ENCODE data around the gene PRR22. TPM values are rescaled to one million over a fixed set of nuclear protein-coding genes. Genes with fewer than 3 reads are reported as not detected.

The PRR22 gene
- total RNA-seq, 2 experiments from 2014 or later = 1.1 to 1.5 TPM

DNA sequence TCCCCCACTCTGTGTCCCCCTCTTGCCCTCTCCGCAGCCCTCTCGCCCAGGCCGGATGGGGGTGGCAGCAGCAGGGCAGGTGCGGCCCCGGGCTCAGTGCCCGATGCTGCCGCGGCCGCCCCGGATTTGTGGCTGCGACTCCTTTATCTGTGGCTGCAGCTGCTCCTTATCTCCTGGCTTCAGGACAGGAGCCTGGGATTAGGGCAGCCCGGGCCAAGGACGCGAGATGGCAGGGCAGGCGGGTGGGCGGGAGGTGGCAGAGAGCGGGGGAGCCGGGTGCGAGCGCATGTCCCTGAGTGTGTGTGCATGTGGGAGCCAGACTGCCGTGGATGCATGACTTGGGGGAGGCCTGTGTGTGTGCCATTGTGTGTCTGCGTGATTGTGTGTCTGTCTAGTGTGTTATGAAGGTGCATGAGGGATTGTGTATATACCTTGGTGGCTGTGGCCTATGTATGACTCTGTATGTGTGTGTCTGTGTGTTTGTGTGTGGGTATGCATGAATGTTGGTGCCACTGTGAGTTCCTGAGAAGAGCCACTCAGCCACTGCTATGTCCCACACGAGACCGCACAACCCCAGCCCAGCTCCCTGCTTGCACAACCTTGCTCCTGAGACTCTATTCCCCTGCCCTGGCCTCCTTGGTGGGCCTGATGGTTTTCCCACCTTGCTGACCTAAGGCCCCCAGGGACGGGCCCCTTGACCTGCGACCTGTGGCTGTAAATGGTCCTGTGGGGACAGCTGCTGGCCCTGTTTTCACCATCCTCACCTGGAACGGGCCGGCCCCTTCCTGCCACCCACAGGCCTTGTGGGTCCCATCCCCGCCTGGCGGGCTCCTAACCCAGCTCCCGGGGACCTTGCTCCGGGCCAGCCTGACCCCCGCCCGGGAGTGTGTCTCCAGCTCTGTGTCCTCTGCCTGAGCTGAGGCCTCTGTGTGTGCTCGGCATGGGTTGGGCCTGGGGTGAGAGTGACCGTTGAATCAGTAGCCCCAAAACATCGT lies 15.0 kb upstream of the PRR22 start:
- Mint-ChIP-seq H3K27ac (no peak overlapping the region), H3K4me3 (no peak overlapping the region), H3K36me3 (ENCODE audit: low read depth) (no peaks in the 10 kb centered on the region), H3K4me1 (ENCODE audit: low read depth) (peaks cover 24% of the 10 kb centered on the region), H3K9me3 (no peaks in the 10 kb centered on the region), H3K27me3 (ENCODE audit: low read depth) (peaks cover 18% of the 10 kb centered on the region)
- intact Hi-C loops (cut with micrococcal nuclease) = loop anchor here (10.0 kb wide), 1 partner anchor 215 kb away; no protein-coding TSS in a partner anchor
- CTCF ChIA-PET = no interaction called here
- DNase-seq = no peak

DNA sequence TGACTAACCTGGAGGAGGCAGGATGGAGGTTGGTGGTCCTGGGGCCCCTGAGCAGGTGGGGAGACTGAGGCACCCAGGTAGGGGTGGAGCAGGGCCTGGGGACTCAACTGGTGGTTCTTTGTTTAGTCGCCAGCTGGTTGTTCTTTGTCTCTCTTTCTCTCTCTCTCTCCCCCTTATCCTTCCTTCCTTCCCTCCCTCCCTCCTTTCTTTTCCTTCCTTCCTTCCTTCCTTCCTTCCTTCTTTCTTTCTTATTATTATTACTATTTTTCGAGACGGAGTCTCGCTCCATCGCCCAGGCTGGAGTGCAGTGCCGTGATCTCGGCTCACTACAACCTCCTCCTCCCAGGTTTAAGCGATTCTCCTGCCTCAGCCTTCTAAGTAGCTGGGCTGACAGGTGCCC lies 13.7 kb upstream of the PRR22 start:
- H3K27me3 Mint-ChIP-seq (ENCODE audit: low read depth) = peaks cover 12% of the 10 kb centered on the region
- no peaks in the 10 kb centered on the region for H3K9me3 Mint-ChIP-seq
- no peak for DNase-seq
- intact Hi-C loops (cut with micrococcal nuclease) = loop anchor here (10.0 kb wide), 1 partner anchor 213 kb away; no protein-coding TSS in a partner anchor
- peaks cover 13% of the 10 kb centered on the region for H3K4me1 Mint-ChIP-seq (ENCODE audit: low read depth)
- H3K36me3 Mint-ChIP-seq (ENCODE audit: low read depth) = no peaks in the 10 kb centered on the region
- CTCF ChIA-PET = no interaction called here
- H3K27ac Mint-ChIP-seq = no peak overlapping the region
- no peak overlapping the region for H3K4me3 Mint-ChIP-seq

DNA sequence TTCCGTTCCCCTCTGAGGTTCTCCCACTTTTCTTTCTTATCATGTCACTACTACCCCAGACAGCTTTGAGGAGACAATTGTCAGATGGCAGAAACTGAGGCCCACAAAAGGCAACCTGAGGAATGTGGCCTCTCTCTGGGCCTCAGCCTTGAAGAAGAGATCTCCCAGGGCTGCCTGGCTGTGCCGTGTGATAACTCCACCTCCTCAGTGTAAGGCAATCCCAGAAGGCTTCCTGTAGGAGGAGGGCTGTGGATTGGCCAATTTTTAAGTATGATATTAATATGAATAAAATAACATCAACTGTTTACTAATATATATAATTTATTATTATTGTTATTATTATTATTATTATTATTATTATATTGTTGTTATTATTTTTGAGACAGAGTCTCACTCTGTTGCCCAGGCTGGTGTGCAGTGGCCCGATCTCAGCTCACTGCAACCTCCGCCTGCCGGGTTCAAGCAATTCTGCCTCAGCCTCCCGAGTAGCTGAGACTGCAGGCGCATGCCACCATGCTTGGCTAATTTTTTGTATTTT lies 10.9 kb upstream of the PRR22 start:
- peaks cover 4% of the 10 kb centered on the region for H3K27me3 Mint-ChIP-seq (ENCODE audit: low read depth)
- peaks cover 4% of the 10 kb centered on the region for H3K36me3 Mint-ChIP-seq (ENCODE audit: low read depth)
- intact Hi-C loops (cut with micrococcal nuclease) = loop anchor here (10.0 kb wide), 1 partner anchor 211 kb away; no protein-coding TSS in a partner anchor
- CTCF ChIA-PET = interaction anchor here (0.6 to 2.7 kb wide), 5 partner anchors 8 to 203 kb away, joined by 4 to 17 read pairs (median 7); partner anchors contain the start of genes NRTN and RPL36
- no peak overlapping the region for H3K27ac Mint-ChIP-seq
- no peak overlapping the region for H3K4me3 Mint-ChIP-seq
- H3K9me3 Mint-ChIP-seq = no peaks in the 10 kb centered on the region
- H3K4me1 Mint-ChIP-seq (ENCODE audit: low read depth) = peaks cover 5% of the 10 kb centered on the region
- no peak for DNase-seq

DNA sequence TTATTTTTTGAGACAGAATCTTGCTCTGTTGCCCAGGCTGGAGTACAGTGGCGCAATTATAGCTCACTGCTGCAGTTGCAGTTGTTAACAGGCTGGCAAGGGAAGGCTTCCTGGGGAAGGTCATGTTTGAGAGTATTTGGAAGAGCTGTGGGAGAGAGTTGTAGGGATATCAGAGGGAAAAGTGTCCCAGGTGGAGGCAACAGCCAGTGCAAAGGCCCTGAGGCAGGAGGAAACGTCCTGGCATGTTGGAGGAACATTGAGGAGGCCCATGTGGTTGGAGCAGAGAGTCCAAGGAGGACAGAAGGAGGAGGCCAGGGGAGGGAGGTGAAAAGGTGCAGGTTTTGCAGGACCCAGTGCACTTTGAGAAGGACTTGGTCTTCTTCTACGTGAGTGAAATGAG lies 8.6 kb upstream of the PRR22 start:
- intact Hi-C loops (cut with micrococcal nuclease) = loop anchor here (5.0 to 10.0 kb wide), 2 partner anchors 184 to 208 kb away; partner anchors contain the start of gene RANBP3

DNA sequence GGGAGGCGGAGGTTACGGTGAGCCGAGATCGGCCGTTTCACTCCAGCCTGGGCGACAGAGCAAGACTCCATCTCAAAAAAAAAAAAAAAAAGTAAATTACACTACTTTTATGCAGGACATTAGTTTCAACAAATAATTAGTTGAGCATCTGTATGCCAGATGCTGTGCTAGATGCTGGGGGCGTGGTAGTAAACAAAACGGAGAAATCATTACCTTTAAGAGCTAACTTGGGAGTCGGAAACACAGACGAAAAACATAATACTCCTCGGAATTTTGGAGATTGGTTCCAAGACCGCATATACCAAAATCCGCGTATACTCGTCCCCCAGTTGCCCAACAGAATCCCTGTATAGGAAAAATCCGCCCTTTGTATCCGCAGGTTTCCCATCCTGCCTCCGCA lies 7.7 kb upstream of the PRR22 start:
- intact Hi-C loops (cut with micrococcal nuclease) = loop anchor here (5.0 to 10.0 kb wide), 2 partner anchors 185 to 207 kb away; partner anchors contain the start of gene RANBP3
- CTCF ChIA-PET = interaction anchor here (2.1 kb wide), 1 partner anchor 12 kb away, joined by 16 read pairs; the partner anchor contains the start of gene NRTN
- H3K4me3 Mint-ChIP-seq = peak overlapping the region; percentile 24
- H3K4me1 Mint-ChIP-seq (ENCODE audit: low read depth) = peaks cover 13% of the 10 kb centered on the region
- H3K36me3 Mint-ChIP-seq (ENCODE audit: low read depth) = peaks cover 17% of the 10 kb centered on the region
- H3K9me3 Mint-ChIP-seq = no peaks in the 10 kb centered on the region
- H3K27ac Mint-ChIP-seq = no peak overlapping the region
- no peaks in the 10 kb centered on the region for H3K27me3 Mint-ChIP-seq (ENCODE audit: low read depth)
- DNase-seq = no peak

More for the DNA sequence above, 8.6 kb upstream of the PRR22 start:
- no peak for DNase-seq
- CTCF ChIA-PET = interaction anchor here (0.6 to 2.7 kb wide), 3 partner anchors 11 to 166 kb away, joined by 3 to 17 read pairs (median 3); partner anchors contain the start of gene NRTN
- H3K27ac Mint-ChIP-seq = no peak overlapping the region
- peaks cover 13% of the 10 kb centered on the region for H3K36me3 Mint-ChIP-seq (ENCODE audit: low read depth)
- H3K9me3 Mint-ChIP-seq = no peaks in the 10 kb centered on the region
- no peaks in the 10 kb centered on the region for H3K27me3 Mint-ChIP-seq (ENCODE audit: low read depth)
- H3K4me3 Mint-ChIP-seq = no peak overlapping the region
- H3K4me1 Mint-ChIP-seq (ENCODE audit: low read depth) = peaks cover 13% of the 10 kb centered on the region

DNA sequence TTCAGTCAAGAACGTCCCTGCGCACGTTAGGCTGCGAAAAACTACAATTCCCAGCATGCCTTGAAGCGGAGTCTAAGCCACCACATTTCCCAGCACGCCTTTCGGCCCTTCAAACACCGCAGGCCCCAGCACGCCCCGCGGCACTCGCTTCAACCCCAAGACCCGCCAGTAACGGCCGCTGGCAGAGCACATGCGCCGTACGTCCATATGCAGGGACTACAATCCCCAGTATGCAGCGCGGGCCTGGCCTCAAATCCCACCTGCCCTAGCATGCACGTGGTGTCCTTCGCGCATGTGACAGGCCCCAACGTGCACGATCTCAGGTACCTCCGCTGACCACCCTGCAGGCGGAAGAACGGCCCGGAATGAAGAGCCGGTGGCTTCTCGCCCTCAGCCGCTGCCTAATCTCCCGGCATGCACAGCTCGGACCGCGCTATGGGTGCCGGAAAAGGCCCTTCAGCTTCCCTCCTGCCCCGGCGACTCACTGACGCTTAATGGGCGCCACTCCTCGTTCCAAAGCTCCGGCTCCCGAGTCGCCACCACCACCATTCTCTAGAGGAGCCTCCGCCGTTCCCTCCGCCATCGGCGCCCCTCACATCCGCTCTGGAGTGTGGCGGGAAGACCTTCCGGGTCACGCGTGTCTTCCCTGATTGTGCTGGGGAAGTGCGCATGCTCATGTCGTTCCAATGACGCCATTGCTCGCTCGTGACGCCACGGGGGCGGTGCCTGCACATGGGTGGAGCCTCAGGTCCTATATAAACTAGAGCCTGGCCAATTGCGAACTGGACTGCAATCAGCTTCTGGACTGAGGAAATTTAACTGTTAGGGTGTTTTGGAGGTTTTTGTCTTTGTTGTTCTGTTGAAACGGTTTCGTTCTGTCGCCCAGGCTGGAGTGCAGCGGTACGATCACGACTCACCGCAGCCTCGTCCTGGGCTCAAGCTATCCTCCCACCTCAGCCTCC lies 6.3 kb upstream of the PRR22 start, which contains the start of gene DUS3L:
DUS3L (minus strand) TSS at position 605 of the 962 bp plus-strand sequence; CDS start at position 583, 22 bp downstream.
- Mint-ChIP-seq H3K36me3 (ENCODE audit: low read depth) (peaks cover 28% of the 10 kb centered on the region), H3K9me3 (no peaks in the 10 kb centered on the region), H3K27ac (peak within 1 kb of the TSS; percentile 100), H3K4me3 (peak within 1 kb of the TSS; percentile 100), H3K4me1 (ENCODE audit: low read depth) (peaks cover 13% of the 10 kb centered on the region), H3K27me3 (ENCODE audit: low read depth) (no peaks in the 10 kb centered on the region)
- CTCF ChIA-PET = interaction anchor here (0.7 to 2.1 kb wide), 2 partner anchors 13 to 16 kb away, joined by 5 to 16 read pairs; partner anchors contain the start of gene NRTN
- DNase-seq = peak; percentile 98
- intact Hi-C loops (cut with micrococcal nuclease) = loop anchor here (1.0 to 10.0 kb wide), 12 partner anchors 37 to 1000 kb away; partner anchors contain the start of genes CATSPERD, CLPP, FEM1A and LONP1

DNA sequence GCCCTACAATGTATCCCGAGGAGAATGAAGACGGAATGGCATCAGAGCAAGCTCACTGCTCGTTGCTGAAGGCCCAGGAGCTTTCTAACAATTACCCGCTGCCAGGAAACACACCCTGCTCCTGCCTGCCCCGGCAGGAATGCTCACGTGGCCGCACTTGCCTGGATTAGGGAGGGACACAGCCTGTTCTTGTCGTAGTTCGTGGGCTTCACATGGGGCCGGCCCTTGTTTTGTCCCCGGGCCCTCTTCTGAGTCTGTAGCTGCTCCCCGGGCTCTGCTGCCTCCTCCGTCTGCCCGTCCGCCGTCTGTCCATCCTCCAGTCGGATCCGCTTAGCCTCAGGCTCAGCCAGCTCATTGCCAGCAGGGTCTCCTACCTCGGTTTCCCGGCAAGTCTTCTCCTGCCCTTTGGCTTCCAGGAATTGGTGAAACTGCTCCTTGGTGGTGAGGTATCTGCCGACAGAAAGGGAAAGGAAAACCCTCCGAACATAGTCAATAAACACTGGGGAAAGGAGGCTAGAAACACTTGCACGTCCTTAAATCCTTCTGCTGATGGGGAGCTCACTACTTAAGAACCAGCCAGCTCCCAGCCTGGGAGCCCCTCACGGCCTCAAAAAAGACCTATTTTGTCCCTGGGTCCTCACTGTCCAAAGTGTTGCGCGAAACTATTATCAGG lies 5.5 kb upstream of the PRR22 start:
- peak overlapping the region; percentile 100 for H3K4me3 Mint-ChIP-seq
- no peaks in the 10 kb centered on the region for H3K27me3 Mint-ChIP-seq (ENCODE audit: low read depth)
- H3K9me3 Mint-ChIP-seq = no peaks in the 10 kb centered on the region
- peaks cover 13% of the 10 kb centered on the region for H3K4me1 Mint-ChIP-seq (ENCODE audit: low read depth)
- CTCF ChIA-PET = interaction anchor here (0.7 to 2.1 kb wide), 2 partner anchors 14 to 16 kb away, joined by 5 to 16 read pairs; partner anchors contain the start of gene NRTN
- peak overlapping the region; percentile 100 for H3K27ac Mint-ChIP-seq
- intact Hi-C loops (cut with micrococcal nuclease) = loop anchor here (1.0 to 10.0 kb wide), 11 partner anchors 70 to 999 kb away; partner anchors contain the start of genes CATSPERD, CLPP, FEM1A and LONP1
- peaks cover 29% of the 10 kb centered on the region for H3K36me3 Mint-ChIP-seq (ENCODE audit: low read depth)
- DNase-seq = no peak

DNA sequence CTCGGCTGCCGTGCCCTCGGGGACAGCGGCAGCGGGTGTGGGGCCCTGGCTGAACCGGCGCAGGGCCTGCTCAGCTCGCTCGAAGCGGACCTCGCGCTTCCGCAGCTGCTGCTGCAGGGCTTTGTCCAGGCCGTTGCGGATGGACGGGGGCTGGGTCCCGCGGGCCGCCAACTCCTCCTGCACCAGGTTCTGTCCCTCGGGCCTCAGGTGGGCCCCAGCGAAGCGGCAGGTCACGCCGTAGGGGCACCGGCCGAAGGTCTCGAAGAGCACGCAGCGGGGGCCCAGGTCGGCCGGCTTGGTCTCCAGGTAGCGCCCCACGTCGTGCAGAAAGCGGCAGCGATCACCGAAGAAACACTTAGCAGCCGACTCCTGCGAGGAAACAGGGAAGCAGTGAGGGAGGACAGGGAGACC lies 4.8 kb upstream of the PRR22 start:
- peaks cover 13% of the 10 kb centered on the region for H3K4me1 Mint-ChIP-seq (ENCODE audit: low read depth)
- H3K27me3 Mint-ChIP-seq (ENCODE audit: low read depth) = no peaks in the 10 kb centered on the region
- H3K36me3 Mint-ChIP-seq (ENCODE audit: low read depth) = peaks cover 29% of the 10 kb centered on the region
- intact Hi-C loops (cut with micrococcal nuclease) = no loop called here
- DNase-seq = no peak
- CTCF ChIA-PET = no interaction called here
- H3K9me3 Mint-ChIP-seq = no peaks in the 10 kb centered on the region
- peak overlapping the region; percentile 100 for H3K4me3 Mint-ChIP-seq
- H3K27ac Mint-ChIP-seq = no peak overlapping the region

DNA sequence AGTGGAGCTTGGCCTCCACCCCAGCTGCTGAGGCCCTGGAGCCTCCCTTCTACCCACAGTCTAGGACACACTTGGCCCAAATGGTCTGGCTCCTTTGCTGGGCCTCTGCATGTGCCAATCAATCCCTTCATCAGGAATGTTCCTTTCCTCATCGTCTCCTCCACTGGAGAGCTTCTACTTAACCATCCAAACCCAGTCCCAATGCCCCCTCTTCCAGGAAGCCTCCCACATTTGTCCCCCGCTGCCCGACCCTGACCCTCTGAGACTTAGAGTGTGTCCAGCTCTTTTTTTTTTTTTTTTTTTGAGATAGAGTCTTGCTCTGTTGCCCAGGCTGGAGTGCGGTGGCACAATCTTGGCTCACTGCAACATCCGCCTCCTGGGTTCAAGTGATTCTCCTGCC lies 3.9 kb upstream of the PRR22 start:
- H3K36me3 Mint-ChIP-seq (ENCODE audit: low read depth) = peaks cover 29% of the 10 kb centered on the region
- intact Hi-C loops (cut with micrococcal nuclease) = no loop called here
- H3K27me3 Mint-ChIP-seq (ENCODE audit: low read depth) = no peaks in the 10 kb centered on the region
- no peaks in the 10 kb centered on the region for H3K9me3 Mint-ChIP-seq
- no peak overlapping the region for H3K27ac Mint-ChIP-seq
- no peak for DNase-seq
- CTCF ChIA-PET = interaction anchor here (0.6 kb wide), 1 partner anchor 99 kb away, joined by 3 read pairs; the partner anchor contains the start of gene RPL36
- peaks cover 13% of the 10 kb centered on the region for H3K4me1 Mint-ChIP-seq (ENCODE audit: low read depth)
- H3K4me3 Mint-ChIP-seq = peak overlapping the region; percentile 39

DNA sequence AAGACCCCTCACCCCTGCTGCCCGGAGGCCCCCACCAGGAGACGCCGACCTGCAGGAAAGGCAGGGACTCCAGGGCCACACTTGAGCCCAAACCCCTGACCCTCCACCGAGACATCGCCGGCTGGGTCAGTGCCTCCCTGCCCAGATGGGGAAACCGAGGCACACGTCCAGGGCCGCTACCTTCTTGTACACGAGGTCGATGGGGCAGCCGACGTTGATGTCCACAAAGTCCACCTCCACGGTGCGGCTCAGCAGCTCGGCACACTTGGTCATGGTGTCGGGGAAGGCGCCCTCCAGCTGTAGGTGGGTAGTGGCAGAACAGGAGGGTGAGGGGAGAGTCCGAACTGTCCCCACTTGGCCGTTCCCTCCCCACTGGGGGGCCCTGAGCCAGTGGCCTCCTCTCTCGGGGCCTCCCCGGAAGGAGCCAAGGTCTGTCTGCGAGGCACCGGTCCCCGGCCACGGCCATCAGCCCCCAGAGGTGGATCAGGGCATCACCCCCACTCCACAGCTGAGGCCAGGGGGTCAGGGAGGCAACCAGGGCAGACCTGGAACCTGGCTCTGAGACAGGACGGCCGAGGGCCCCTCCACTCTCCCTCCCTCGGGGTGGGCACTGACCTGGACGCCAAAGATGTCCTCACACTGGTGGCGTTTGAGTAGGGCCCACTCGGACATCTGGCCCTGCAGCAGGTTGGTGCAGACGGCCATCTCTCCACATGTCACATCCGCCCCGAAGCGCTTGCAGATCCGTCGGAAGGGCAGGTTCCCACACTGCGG lies 3.0 kb upstream of the PRR22 start:
- no peak overlapping the region for H3K27ac Mint-ChIP-seq
- H3K4me3 Mint-ChIP-seq = peak overlapping the region; percentile 9
- DNase-seq = no peak
- no peaks in the 10 kb centered on the region for H3K27me3 Mint-ChIP-seq (ENCODE audit: low read depth)
- intact Hi-C loops (cut with micrococcal nuclease) = no loop called here
- H3K9me3 Mint-ChIP-seq = no peaks in the 10 kb centered on the region
- H3K4me1 Mint-ChIP-seq (ENCODE audit: low read depth) = peaks cover 13% of the 10 kb centered on the region
- CTCF ChIA-PET = no interaction called here
- H3K36me3 Mint-ChIP-seq (ENCODE audit: low read depth) = peaks cover 29% of the 10 kb centered on the region

All from activated naive CD4-positive, alpha-beta T cell treated with anti-CD3 and anti-CD28 coated beads for 36 hours (primary cell).